ENCODE measurements around the gene BORCS5.

BORCS5 gene

GRCh38 chr12:12506496-12506890 lies 149.6 kb downstream of the BORCS5 start:
- H3K27ac ChIP-seq: no peak overlapping the region

GRCh38 chr12:12507121-12507520 lies 150.2 kb downstream of the BORCS5 start:
- H3K27ac ChIP-seq: no peak overlapping the region
- TF ChIP-seq, protein P1, sequence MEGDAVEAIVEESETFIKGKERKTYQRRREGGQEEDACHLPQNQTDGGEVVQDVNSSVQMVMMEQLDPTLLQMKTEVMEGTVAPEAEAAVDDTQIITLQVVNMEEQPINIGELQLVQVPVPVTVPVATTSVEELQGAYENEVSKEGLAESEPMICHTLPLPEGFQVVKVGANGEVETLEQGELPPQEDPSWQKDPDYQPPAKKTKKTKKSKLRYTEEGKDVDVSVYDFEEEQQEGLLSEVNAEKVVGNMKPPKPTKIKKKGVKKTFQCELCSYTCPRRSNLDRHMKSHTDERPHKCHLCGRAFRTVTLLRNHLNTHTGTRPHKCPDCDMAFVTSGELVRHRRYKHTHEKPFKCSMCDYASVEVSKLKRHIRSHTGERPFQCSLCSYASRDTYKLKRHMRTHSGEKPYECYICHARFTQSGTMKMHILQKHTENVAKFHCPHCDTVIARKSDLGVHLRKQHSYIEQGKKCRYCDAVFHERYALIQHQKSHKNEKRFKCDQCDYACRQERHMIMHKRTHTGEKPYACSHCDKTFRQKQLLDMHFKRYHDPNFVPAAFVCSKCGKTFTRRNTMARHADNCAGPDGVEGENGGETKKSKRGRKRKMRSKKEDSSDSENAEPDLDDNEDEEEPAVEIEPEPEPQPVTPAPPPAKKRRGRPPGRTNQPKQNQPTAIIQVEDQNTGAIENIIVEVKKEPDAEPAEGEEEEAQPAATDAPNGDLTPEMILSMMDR (conservative IDR thresholded peaks at IDR 0.05): no peak

More at GRCh38 chr12:12506496-12506890, 149.6 kb downstream of the BORCS5 start:
- TF ChIP-seq, protein P1 (conservative IDR thresholded peaks at IDR 0.05): no peak

DNA sequence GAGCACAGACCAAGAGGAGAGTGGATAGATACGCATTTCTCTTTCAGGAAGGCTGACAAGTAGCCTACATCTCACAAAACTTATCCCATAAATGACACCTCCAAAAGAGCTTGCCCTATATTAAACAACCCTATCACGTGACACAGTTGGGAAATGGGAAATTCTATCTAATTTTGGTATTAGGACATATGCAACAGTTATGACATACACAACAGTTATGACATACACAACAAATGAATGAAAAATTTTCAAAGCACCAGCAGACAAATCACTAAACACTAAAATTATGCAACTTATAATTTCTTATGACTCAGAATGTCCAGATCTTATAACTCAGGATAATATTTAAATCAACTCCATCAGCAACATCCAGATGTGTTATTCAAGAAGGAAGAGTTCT lies 151.7 kb downstream of the BORCS5 start:
- TF ChIP-seq, protein P1 (conservative IDR thresholded peaks at IDR 0.05): no peak

DNA sequence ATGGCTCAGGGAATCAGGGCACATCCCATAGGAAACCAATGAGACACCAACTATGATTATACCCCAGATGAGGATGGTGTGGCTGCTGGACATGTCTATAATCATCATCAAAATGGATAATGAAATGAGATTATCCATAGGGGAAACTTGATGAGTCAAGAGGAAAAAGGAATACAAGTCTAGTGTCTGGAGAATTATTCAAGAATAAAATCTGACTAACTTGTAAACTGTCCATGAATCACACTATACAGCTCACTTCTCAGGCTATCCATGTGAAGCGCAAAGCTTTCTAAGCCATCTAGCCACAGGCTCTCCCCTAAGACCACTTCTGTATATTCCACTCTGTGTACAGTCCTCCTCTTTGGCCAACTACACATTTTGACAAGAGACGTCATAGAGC lies 153.3 kb downstream of the BORCS5 start:
- TF ChIP-seq, protein P1 (conservative IDR thresholded peaks at IDR 0.05): no peak
- H3K27ac ChIP-seq: no peak overlapping the region

More for the DNA sequence above, 151.7 kb downstream of the BORCS5 start:
- H3K27ac ChIP-seq: no peak overlapping the region

DNA sequence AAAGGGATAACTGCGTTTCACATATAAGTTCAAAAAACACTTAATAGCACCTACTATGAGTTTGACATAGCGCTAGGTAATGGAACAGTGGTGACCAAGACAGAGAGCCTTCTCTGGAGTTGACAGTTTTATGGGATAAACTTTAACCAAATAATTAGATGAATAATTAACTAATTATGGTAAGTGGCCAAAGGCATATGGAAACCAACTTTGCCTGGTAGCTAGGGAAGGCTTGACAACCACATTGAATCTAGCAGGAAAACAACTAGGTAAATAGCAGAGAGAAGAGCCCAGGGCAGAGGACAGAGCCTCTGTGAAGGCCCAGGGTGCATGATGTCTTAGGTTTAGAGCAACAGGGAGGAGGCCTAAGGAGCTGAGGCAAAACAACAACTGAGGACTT lies 153.7 kb downstream of the BORCS5 start:
- TF ChIP-seq, protein P1 (conservative IDR thresholded peaks at IDR 0.05): no peak
- H3K27ac ChIP-seq: no peak overlapping the region

- TF ChIP-seq, protein P1 (conservative IDR thresholded peaks at IDR 0.05): no peak
- no peak overlapping the region for H3K27ac ChIP-seq
These were observed 154.3 kb downstream of the BORCS5 start for GRCh38 chr12:12511021-12511783.

- H3K27ac ChIP-seq: no peak overlapping the region
- TF ChIP-seq, protein P1 (conservative IDR thresholded peaks at IDR 0.05): no peak
These were observed 155.2 kb downstream of the BORCS5 start for GRCh38 chr12:12511895-12512711.

All from VCaP (cell line).